ENCODE data around the gene UCP1. TPM values are rescaled to one million over a fixed set of nuclear protein-coding genes. Genes with fewer than 3 reads are reported as not detected.
"Not testable (repeated sequence)": the region's sequence is repeated elsewhere in the genome, so short reads cannot be mapped to it uniquely, and the experiment has no call there.

The UCP1 gene
- total RNA-seq, 1 experiment from 2014 or later = not detected

DNA sequence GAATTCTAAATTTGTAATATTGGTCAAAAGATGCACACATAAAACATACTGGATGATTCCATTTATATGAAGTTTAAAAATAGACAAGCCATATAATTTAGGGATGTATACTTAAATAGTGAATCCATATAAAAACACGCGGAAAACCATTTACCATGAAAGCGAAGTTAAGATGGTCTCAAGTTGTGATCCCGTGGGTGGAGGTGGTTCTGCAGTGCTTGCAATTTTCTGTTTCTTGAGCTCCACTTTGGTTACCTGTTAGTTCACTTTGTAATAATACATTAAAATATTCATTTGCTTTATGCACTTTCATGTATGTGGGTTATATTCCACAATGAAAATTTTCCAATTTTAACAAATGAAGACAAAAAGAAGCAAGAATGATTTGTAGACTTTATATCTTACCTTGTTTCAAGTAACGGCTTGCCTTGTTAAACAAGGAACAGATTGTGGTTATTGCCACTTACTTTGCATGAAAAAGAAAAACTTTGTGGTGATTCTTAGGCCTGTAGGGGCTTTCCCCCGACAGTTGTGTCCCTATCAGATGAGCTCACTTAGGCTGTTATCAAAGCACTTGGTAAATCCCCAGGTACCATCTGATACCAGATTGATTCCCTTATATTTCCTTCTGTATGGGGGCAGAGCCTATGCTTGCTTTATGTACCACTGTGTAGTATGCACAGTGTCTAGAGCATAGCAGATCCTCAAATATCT, 12.2 kb downstream of the UCP1 start:
- no peak for DNase-seq (ENCODE audit: low read depth)

- peak; percentile 8 for DNase-seq (ENCODE audit: low read depth)
Measured at GRCh38 chr4:140533951-140534480, 34.7 kb downstream of the UCP1 start.

DNA sequence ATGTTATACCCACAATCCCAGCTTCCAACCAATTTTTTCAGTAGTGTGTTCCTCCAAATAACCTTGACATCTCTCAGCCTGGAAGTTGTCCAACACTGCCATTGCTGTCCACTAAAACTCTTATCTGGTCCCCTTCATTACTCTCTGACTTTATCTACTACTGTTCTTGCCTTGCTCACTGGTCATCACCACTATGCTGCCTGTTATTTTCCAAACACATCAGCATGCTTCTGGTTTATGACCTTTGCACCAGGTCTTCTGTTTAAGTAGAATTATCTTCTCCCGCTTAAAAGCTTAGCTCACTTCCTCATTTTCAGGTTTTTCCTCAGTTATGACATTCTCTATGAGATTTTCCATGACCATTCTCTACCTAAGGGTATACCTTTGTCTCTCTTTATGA, 39.3 kb downstream of the UCP1 start:
- no peak for DNase-seq (ENCODE audit: low read depth)

DNA sequence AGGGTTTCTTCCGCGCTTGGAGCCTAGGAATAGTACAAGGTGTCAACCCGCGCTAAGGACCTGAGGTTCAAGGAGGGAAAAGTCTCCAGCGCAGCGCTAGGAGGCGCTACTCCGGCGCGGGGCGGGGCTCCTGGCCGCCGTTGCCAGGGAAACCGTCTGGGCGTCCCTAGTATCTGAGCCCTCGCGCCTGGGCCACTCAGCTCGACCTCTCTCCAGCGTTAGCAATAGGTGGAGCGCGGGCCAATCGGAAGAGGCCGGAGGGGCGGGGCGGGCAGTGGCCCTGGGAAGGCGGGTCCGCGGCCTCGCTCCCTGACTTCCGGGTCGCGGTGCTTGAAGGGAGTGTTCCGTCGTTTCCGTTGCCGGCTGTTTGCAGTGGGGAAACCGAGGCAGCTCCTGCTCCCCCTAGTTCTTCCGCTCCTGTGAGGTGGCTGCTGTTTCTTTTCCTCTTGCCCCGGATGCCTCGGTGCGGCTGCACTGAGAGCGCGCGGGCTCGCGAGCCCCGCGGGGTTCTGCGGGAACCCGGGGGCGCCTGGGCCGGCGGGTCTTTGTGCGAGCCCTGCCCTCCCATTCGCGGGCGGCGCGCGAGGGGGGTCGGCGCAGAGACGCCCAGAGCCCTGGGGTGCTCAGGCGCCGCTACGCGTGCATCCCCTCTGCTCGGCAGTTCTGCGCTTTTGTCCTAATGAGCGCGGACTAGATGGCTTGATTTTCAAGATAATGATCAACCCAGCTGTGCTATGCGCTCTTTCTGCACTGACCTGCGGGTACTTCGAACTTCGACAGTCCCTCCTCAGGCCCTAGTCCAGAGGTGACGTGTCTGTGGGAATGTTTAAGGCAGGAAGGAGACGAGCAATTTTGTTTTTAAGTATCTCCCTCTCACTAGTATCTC, 44.7 kb downstream of the UCP1 start, which contains the start of gene ELMOD2:
TSS of gene ELMOD2 (plus strand) at position 312 of the 886 bp plus-strand sequence. CDS start 1,261 bp downstream, outside the sequence.
- peak; percentile 97 for DNase-seq (ENCODE audit: low read depth)

DNA sequence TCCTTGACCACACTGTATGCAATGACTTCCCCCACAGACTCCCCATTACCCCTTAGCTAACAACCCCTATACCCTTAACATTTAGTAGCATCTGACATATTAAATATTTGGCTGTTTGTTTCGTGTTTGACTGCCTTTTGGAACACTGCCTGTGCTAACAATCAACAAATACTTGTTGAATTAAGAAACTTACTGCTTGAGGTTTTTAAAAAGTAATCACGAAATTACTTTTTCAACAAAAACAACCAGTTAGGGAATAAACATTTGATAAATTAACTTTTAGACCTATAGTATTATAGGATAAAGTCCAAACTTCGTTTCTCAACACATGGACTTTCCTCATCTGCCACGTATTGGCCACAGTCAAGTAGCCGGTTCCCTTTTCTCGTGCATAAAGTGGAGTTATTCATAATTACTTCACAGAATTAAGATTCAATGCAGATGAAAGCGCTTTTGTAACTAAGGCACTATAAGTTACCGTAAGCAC, 45.3 kb downstream of the UCP1 start:
- no peak for DNase-seq (ENCODE audit: low read depth)

DNA sequence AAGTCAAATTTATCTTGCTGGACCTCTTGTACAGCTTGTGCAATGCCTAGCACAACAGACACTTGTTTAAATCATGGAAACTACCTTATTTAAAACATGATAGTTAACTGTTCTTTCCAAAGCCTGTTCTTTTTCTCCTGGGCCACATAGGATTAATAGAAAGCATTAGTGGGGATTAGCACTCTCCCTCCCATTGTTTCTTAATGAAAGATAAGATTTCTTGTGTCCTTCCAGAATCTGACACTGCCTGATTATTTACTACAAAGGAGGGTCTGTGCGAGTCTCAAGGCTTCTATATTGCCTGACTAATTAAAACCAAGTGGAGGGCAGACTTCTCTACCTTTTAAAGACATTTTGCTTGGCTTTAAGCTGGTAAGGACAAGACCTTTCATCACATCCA, 53.3 kb downstream of the UCP1 start:
- DNase-seq (ENCODE audit: low read depth) = no peak

DNA sequence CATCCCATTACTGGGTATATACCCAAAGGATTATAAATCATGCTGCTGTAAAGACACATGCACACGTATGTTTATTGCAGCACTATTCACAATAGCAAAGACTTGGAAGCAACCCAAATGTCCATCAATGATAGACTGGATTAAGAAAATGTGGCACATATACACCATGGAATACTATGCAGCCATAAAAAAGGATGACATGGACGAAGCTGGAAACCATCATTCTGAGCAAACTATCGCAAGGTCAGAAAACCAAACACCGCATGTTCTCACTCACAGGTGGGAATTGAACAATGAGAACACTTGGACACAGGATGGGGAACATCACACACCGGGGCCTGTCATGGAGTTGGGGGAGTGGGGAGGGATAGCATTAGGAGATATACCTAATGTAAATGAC, 55.0 kb downstream of the UCP1 start:
- not testable (repeated sequence) for DNase-seq (ENCODE audit: low read depth)

Small RNA genes lying within 50 kb of the gene (small RNA-seq; reads per million reads assigned to genes)
- gene AC108019.1 (not detected), gene RN7SL152P (not detected)

Other genes with a start within 250 kb of the UCP1 start
- 32.6 and 39.4 TPM in 2 replicates for gene SCOC, start 195.3 kb downstream of the UCP1 start, total RNA-seq (2014; rRNA removed; shearing (Covaris generic))
- gene CLGN, start 141.3 kb downstream of the UCP1 start, total RNA-seq (2014; rRNA removed; shearing (Covaris generic)) = 2.9 and 3.6 TPM in 2 replicates
- not detected in 2 replicates for gene MGAT4D, start 70.7 kb downstream of the UCP1 start, total RNA-seq (2014; rRNA removed; shearing (Covaris generic))
- 10.9 and 12.7 TPM in 2 replicates for gene ELMOD2, start 44.8 kb downstream of the UCP1 start, total RNA-seq (2014; rRNA removed; shearing (Covaris generic))
- gene TBC1D9, start 187.4 kb upstream of the UCP1 start, total RNA-seq (2014; rRNA removed; shearing (Covaris generic)) = 28.1 and 28.2 TPM in 2 replicates